GM23338 (cell line): Measurements from ENCODE around the gene UROS. TPM values are rescaled to one million over a fixed set of nuclear protein-coding genes. Genes with fewer than 3 reads are reported as not detected.

Experiments used
- ATAC-seq: fragments of 200-7000 bp; cut with Tn5 transposase; 3 replicates; pipeline ENCODE4 v1.9.1; 2020
- DNase-seq: peaks from one replicate; pipeline ENCODE4 v3.0.0-alpha.2; 2015; ENCODE audit warnings: low spot score
- H2AFZ ChIP-seq: fragments of 200-600 bp; sonication (generic); 2 replicates; pipeline ENCODE4 v1.8.0; 2016; ENCODE audit warnings: antibody characterized with exemption, mild to moderate bottlenecking, moderate library complexity
- H3F3A ChIP-seq: fragments of 200-600 bp; sonication (generic); replicated peaks from 2 replicates; pipeline ENCODE4 v1.8.0; 2017; ENCODE audit warnings: antibody characterized with exemption, mixed run types, low read depth
- H3K27ac ChIP-seq: fragments of 200-600 bp; sonication (generic); 2 replicates; pipeline ENCODE4 v1.6.1; 2016; ENCODE audit warnings: low read depth
- H3K27me3 ChIP-seq: fragments of 200-600 bp; sonication (generic); 2 replicates; pipeline ENCODE4 v1.8.0; 2016; ENCODE audit warnings: mild to moderate bottlenecking, mixed run types, moderate library complexity; ENCODE audit not compliant: insufficient read depth
- H3K36me3 ChIP-seq: fragments of 200-600 bp; sonication (generic); 2 replicates; pipeline ENCODE4 v1.8.0; 2016; ENCODE audit warnings: mild to moderate bottlenecking; ENCODE audit not compliant: insufficient read depth
- H3K4me1 ChIP-seq: fragments of 200-600 bp; sonication (generic); 2 replicates; pipeline ENCODE4 v1.8.0; 2016; ENCODE audit warnings: mild to moderate bottlenecking, moderate library complexity; ENCODE audit not compliant: insufficient read depth
- H3K4me2 ChIP-seq: fragments of 200-600 bp; sonication (generic); 2 replicates; pipeline ENCODE4 v1.7.1; 2017; ENCODE audit warnings: mixed run types
- H3K4me3 ChIP-seq: fragments of 200-600 bp; sonication (generic); 2 replicates; pipeline ENCODE4 v1.6.1; 2016; ENCODE audit warnings: mixed run types
- H3K79me2 ChIP-seq: fragments of 200-600 bp; sonication (generic); replicated peaks from 2 replicates; pipeline ENCODE4 v1.8.0; 2017; ENCODE audit warnings: mild to moderate bottlenecking; ENCODE audit not compliant: insufficient read depth
- H3K9me2 ChIP-seq: fragments of 200-600 bp; sonication (generic); 2 replicates; pipeline ENCODE4 v1.8.0; 2017; ENCODE audit not compliant: insufficient read depth
- H4K20me1 ChIP-seq: fragments of 200-600 bp; sonication (generic); replicated peaks from 2 replicates; pipeline ENCODE4 v1.8.0; 2017; ENCODE audit warnings: mild to moderate bottlenecking; ENCODE audit not compliant: insufficient read depth
- H3K27ac Mint-ChIP-seq: 2 replicates; pipeline ENCODE4 v1.8.0; 2020; ENCODE audit warnings: inconsistent platforms, mild to moderate bottlenecking, moderate library complexity, mixed read lengths
- H3K27me3 Mint-ChIP-seq: 3 replicates; pipeline ENCODE4 v1.8.0; 2022; ENCODE audit warnings: low read depth, mild to moderate bottlenecking, moderate library complexity, mixed read lengths, inconsistent platforms; ENCODE audit not compliant: insufficient read depth, poor library complexity
- H3K36me3 Mint-ChIP-seq: 3 replicates; pipeline ENCODE4 v1.8.0; 2021; ENCODE audit warnings: low read depth, mild to moderate bottlenecking, inconsistent platforms, moderate library complexity, mixed read lengths
- H3K4me1 Mint-ChIP-seq: 3 replicates; pipeline ENCODE4 v1.8.0; 2020; ENCODE audit warnings: mild to moderate bottlenecking, inconsistent platforms, mixed read lengths
- H3K4me3 Mint-ChIP-seq: 3 replicates; pipeline ENCODE4 v1.8.0; 2021; ENCODE audit warnings: moderate library complexity, mild to moderate bottlenecking, inconsistent platforms, mixed read lengths
- H3K9me3 Mint-ChIP-seq: 3 replicates; pipeline ENCODE4 v1.8.0; 2020; ENCODE audit warnings: moderate library complexity, mild to moderate bottlenecking, inconsistent platforms, mixed read lengths
- CREB1 ChIP-seq: fragments of 250-450 bp; sonication (Bioruptor Pico); IDR thresholded peaks from 2 replicates; pipeline ENCODE4 v1.5.0; 2020; ENCODE audit warnings: low read depth, mild to moderate bottlenecking, moderate library complexity
- CTCF ChIP-seq, 2 experiments: fragments of 200-600 bp in 1 of 2; sonication (generic) in 1 of 2; conservative IDR thresholded peaks; 2 replicates each; pipeline versions ENCODE4 v1.5.1 to v1.6.1; 2016 to 2017; ENCODE audit warnings: antibody characterized with exemption in 2 of 2, low read depth in 2 of 2, mild to moderate bottlenecking in 2 of 2, moderate library complexity in 1 of 2
- ETS1 ChIP-seq: IDR thresholded peaks from 2 replicates; pipeline ENCODE4 v1.6.1; 2016; ENCODE audit warnings: antibody characterized with exemption
- EZH2 ChIP-seq: fragments of 200-600 bp; sonication (generic); IDR thresholded peaks from one replicate; pipeline ENCODE4 v1.8.0; 2017; ENCODE audit warnings: antibody characterized with exemption, mild to moderate bottlenecking, low read depth; ENCODE audit not compliant: unreplicated experiment
- JUNB ChIP-seq: IDR thresholded peaks from one replicate; pipeline ENCODE4 v1.6.1; 2016; ENCODE audit warnings: antibody characterized with exemption; ENCODE audit not compliant: unreplicated experiment
- NANOG ChIP-seq: IDR thresholded peaks from 2 replicates; pipeline ENCODE4 v1.6.1; 2016; ENCODE audit warnings: antibody characterized with exemption, borderline replicate concordance
- POLR2AphosphoS5 ChIP-seq: IDR thresholded peaks from 2 replicates; pipeline ENCODE4 v1.6.1; 2016; ENCODE audit warnings: antibody characterized with exemption, low read depth
- REST ChIP-seq: IDR thresholded peaks from one replicate; pipeline ENCODE4 v1.6.1; 2018; ENCODE audit warnings: antibody characterized with exemption; ENCODE audit not compliant: unreplicated experiment
- STAT1 ChIP-seq: IDR thresholded peaks from one replicate; pipeline ENCODE4 v1.6.1; 2016; ENCODE audit warnings: antibody characterized with exemption; ENCODE audit not compliant: unreplicated experiment
- ZNF114 ChIP-seq: fragments of 250-450 bp; sonication (Bioruptor Pico); IDR thresholded peaks from 2 replicates; pipeline ENCODE4 v1.5.0; 2020; ENCODE audit warnings: mild to moderate bottlenecking, moderate library complexity
- ZNF331 ChIP-seq: fragments of 250-450 bp; sonication (Bioruptor Pico); IDR thresholded peaks from 2 replicates; pipeline ENCODE4 v1.5.0; 2020; ENCODE audit warnings: low read depth, mild to moderate bottlenecking, moderate library complexity
- polyA plus RNA-seq: library from polyadenylated mRNA; unstranded; fragments of >200 nt; fragmentation: Nextera tagmentation; extraction: Ambion mirVana; gene quantifications from 2 replicates; pipeline ENCODE4 v1.2.1, GENCODE V29; 2016
- total RNA-seq: library from RNA; depleted of rRNA; stranded (reverse); fragments of >200 nt; shearing (Covaris generic); gene quantifications from 2 replicates; pipeline ENCODE4 v1.2.3, GENCODE V29; 2014

The UROS gene
- total and polyA plus RNA-seq, 2 experiments from 2014 or later, result 41.3 to 43.4 TPM

GRCh38 chr10:125783957-125784356 is 39.1 kb downstream of the UROS start (continued):
- no peak for TF ChIP-seq REST
- TF ChIP-seq JUNB, result no peak
- no peak for TF ChIP-seq POLR2AphosphoS5
- TF ChIP-seq ZNF331, result no peak
- TF ChIP-seq ZNF114 (CRISPR knock-in tag), result no peak
- no peak for TF ChIP-seq CREB1 (CRISPR knock-in tag)
- no peak for TF ChIP-seq EZH2
- TF ChIP-seq NANOG, result no peak
- no peak for TF ChIP-seq ETS1

- no peak overlapping the region for H3K27ac Mint-ChIP-seq
- H3K79me2 ChIP-seq, result no peaks in the 10 kb centered on the region
- no peak overlapping the region for H2AFZ ChIP-seq
- DNase-seq (no peak), ATAC-seq (no peak)
- H3K27ac ChIP-seq, result no peak overlapping the region
- no peaks in the 10 kb centered on the region for H3K4me1 ChIP-seq
- H3K27me3 ChIP-seq, result no peaks in the 10 kb centered on the region
- H3K4me2 ChIP-seq, result no peak overlapping the region
- H4K20me1 ChIP-seq, result no peaks in the 10 kb centered on the region
- H3K9me3 Mint-ChIP-seq, result peaks cover 5% of the 10 kb centered on the region; the same call in 2 of the 3 replicates
- no peaks in the 10 kb centered on the region for H3K9me2 ChIP-seq
- no peaks in the 10 kb centered on the region for H3F3A ChIP-seq
- peaks cover 3% of the 10 kb centered on the region for H3K27me3 Mint-ChIP-seq
- H3K36me3 Mint-ChIP-seq, result no peaks in the 10 kb centered on the region; the same call in 2 of the 3 replicates
- TF ChIP-seq ZNF114 (CRISPR knock-in tag) (no peak), JUNB (no peak), CTCF (conservative IDR thresholded peaks at IDR 0.05; ENCODE audit: low read depth in 2 of 2) (no peak), ZNF331 (no peak), STAT1 (no peak), REST (no peak), POLR2AphosphoS5 (no peak), CREB1 (CRISPR knock-in tag) (no peak), ETS1 (no peak)
- H3K4me1 Mint-ChIP-seq, result no peaks in the 10 kb centered on the region; the same call in 1 of the 3 replicates
- no peak overlapping the region for H3K4me3 ChIP-seq
- H3K36me3 ChIP-seq, result no peaks in the 10 kb centered on the region
- no peak overlapping the region for H3K4me3 Mint-ChIP-seq
These were observed 39.6 kb downstream of the UROS start for GRCh38 chr10:125783408-125783807.
